Calu3 (cell line): ENCODE results near the gene DHRS2. TPM values are rescaled to one million over a fixed set of nuclear protein-coding genes. Genes with fewer than 3 reads are reported as not detected.
A peak's percentile ranks its signal among the peaks of the same experiment; 100 is the strongest.

Experiments
- Bru-seq: library from RNA; stranded (reverse); fragments of 400-500 nt; gene quantifications from one replicate; lab custom pipeline; 2021; lab: Mats Ljungman, UMichigan
- BruChase-seq, 2 experiments: library from RNA; stranded (reverse); fragments of 400-500 nt; gene quantifications; one replicate each; lab custom pipeline; 2021; lab: Mats Ljungman, UMichigan
- BruUV-seq: library from RNA; stranded (reverse); fragments of 400-500 nt; replicated peaks from 2 replicates; lab custom pipeline; 2021; lab: Mats Ljungman, UMichigan
- CTCF ChIA-PET: fragments of 300-600 bp; sonication (Branson Sonifier 250); formaldehyde crosslinking; loops from one replicate; lab custom pipeline; 2022; ENCODE audit warnings: antibody characterized with exemption; lab: Charles Lee
- DNase-seq: peaks from one replicate; pipeline ENCODE4 v3.0.0; 2022
- H3K27ac Mint-ChIP-seq: one replicate; pipeline ENCODE4 v1.8.0; 2022; ENCODE audit warnings: mixed read lengths; ENCODE audit not compliant: unreplicated experiment
- H3K27me3 Mint-ChIP-seq: one replicate; pipeline ENCODE4 v1.8.0; 2022; ENCODE audit warnings: mixed read lengths; ENCODE audit not compliant: unreplicated experiment
- H3K36me3 Mint-ChIP-seq: one replicate; pipeline ENCODE4 v1.8.0; 2022; ENCODE audit warnings: mild to moderate bottlenecking, moderate library complexity, mixed read lengths; ENCODE audit not compliant: insufficient read depth, unreplicated experiment
- H3K4me1 Mint-ChIP-seq: one replicate; pipeline ENCODE4 v1.8.0; 2022; ENCODE audit warnings: mild to moderate bottlenecking, low read depth, mixed read lengths; ENCODE audit not compliant: unreplicated experiment
- H3K4me3 Mint-ChIP-seq: one replicate; pipeline ENCODE4 v1.8.0; 2022; ENCODE audit warnings: mild to moderate bottlenecking, low read depth, moderate library complexity, mixed read lengths; ENCODE audit not compliant: unreplicated experiment
- H3K9me3 Mint-ChIP-seq: one replicate; pipeline ENCODE4 v1.8.0; 2022; ENCODE audit warnings: low read depth, mixed read lengths; ENCODE audit not compliant: unreplicated experiment
- CTCF ChIP-seq: fragments of 200-600 bp; IDR thresholded peaks from one replicate; pipeline ENCODE4 v1.8.0; 2022; ENCODE audit warnings: antibody characterized with exemption; ENCODE audit not compliant: unreplicated experiment
- intact Hi-C: fragments of 100-400 bp; cut with micrococcal nuclease; formaldehyde crosslinking; loops from one replicate; pipeline ENCODE4 v1.10.0; 2022; ENCODE audit not compliant: unreplicated experiment
- long read RNA-seq: library from polyadenylated mRNA; stranded (forward); transcript quantifications from one replicate; pipeline ENCODE4 v2.0.0, GENCODE V29; 2022
- total RNA-seq: library from RNA; stranded (reverse); gene quantifications from 2 replicates; pipeline ENCODE4 v1.2.3, GENCODE V29; 2022

Gene DHRS2, protein sequence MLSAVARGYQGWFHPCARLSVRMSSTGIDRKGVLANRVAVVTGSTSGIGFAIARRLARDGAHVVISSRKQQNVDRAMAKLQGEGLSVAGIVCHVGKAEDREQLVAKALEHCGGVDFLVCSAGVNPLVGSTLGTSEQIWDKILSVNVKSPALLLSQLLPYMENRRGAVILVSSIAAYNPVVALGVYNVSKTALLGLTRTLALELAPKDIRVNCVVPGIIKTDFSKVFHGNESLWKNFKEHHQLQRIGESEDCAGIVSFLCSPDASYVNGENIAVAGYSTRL
- total RNA-seq: 1.8 and 3.0 TPM in 2 replicates
- percentile 39 among the genes with signal in this experiment for Bru-seq, nascent RNA
- percentile 33 among the genes with signal in this experiment for BruChase-seq, experiment 1, labeled RNA remaining after a 6-hour chase
- BruChase-seq, experiment 2, labeled RNA remaining after a 2-hour chase: percentile 24 among the genes with signal in this experiment
- long read RNA-seq: 0 reads

- TF ChIP-seq CTCF: no peak
- H3K27ac Mint-ChIP-seq: no peak within 1 kb of the TSS
- DNase-seq: no peak
- H3K36me3 Mint-ChIP-seq: no peaks in the 10 kb centered on the region
- H3K27me3 Mint-ChIP-seq: peaks cover 38% of the 10 kb centered on the region
- intact Hi-C loops: no loop called here
- BruUV-seq: no TSS peak
- no peak within 1 kb of the TSS for H3K4me3 Mint-ChIP-seq
- CTCF ChIA-PET: interaction anchor here (1.1 kb wide), 1 partner anchor 274 kb away, joined by 4 read pairs; no protein-coding TSS in a partner anchor
- H3K4me1 Mint-ChIP-seq: peaks cover 7% of the 10 kb centered on the region
- H3K9me3 Mint-ChIP-seq: no peaks in the 10 kb centered on the region
Measured at GRCh38 chr14:23636317-23637211, at the start of gene DHRS2. Gene DHRS2, plus strand, starts transcription at chr14:23636364. Its CDS starts 2,501 bp downstream, at chr14:23638865.

DNA sequence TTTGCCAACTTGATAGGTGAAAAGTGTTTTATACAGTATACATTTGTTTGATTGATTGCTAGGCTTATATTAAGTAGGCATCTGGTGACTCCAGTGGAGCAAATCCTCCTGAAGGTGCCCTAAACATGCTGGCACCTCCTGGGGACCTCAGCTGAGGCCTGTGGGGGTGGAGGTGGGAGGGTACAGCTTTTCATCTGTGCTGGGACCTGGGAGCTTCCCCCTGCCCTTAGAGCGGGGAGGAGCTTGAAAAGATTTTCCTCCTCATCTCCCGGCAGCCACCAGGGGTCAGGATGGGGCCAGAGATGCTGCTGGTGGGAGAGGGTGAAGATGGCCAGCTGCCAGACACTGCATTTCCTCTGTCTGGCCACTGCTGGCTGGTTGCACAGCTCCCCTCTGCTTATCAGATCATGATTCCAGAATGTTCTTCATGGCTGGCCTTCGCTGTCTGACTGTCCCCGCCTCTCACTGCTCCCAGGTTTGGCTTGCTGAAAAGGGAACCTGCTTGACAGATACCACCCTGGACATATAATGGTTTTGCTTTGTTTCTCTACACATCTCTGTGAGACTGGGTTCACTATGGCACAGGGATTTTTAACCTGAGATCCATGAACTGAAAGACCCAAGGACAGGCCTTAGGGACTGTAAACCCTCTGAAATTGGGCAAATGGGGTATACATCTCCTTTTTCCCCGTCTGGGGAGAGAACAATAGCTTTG is 47.1 kb upstream of the DHRS2 start:
- Mint-ChIP-seq H3K4me3 (no peak overlapping the region), H3K36me3 (no peaks in the 10 kb centered on the region), H3K27me3 (peaks cover 14% of the 10 kb centered on the region), H3K4me1 (peaks cover 7% of the 10 kb centered on the region), H3K9me3 (no peaks in the 10 kb centered on the region), H3K27ac (no peak overlapping the region)
- peak; percentile 91 for DNase-seq
- BruUV-seq: no TSS peak
- peak; percentile 69 for TF ChIP-seq CTCF
- intact Hi-C loops: loop anchor here (1.0 to 5.0 kb wide), 5 partner anchors 78 to 365 kb away; no protein-coding TSS in a partner anchor
- CTCF ChIA-PET: interaction anchor here (0.6 to 2.2 kb wide), 8 partner anchors 16 to 342 kb away, joined by 3 to 43 read pairs (median 8); no protein-coding TSS in a partner anchor

GRCh38 chr14:23589606-23590005 is 46.6 kb upstream of the DHRS2 start:
- no peak overlapping the region for H3K4me3 Mint-ChIP-seq
- CTCF ChIA-PET: interaction anchor here (0.7 to 2.2 kb wide), 7 partner anchors 21 to 341 kb away, joined by 3 to 43 read pairs (median 8); no protein-coding TSS in a partner anchor
- peaks cover 14% of the 10 kb centered on the region for H3K27me3 Mint-ChIP-seq
- no peak for DNase-seq
- H3K9me3 Mint-ChIP-seq: no peaks in the 10 kb centered on the region
- intact Hi-C loops: loop anchor here (1.0 to 5.0 kb wide), 5 partner anchors 78 to 365 kb away; no protein-coding TSS in a partner anchor
- no peak overlapping the region for H3K27ac Mint-ChIP-seq
- no peaks in the 10 kb centered on the region for H3K36me3 Mint-ChIP-seq
- H3K4me1 Mint-ChIP-seq: peaks cover 7% of the 10 kb centered on the region
- no peak for TF ChIP-seq CTCF
- no TSS peak for BruUV-seq
